H1 (cell line): Measurements from ENCODE around the gene CFB. TPM values are rescaled to one million over a fixed set of nuclear protein-coding genes. Genes with fewer than 3 reads are reported as not detected.

ENCODE experiments used
- CTCF ChIA-PET: fragments of 300-600 bp; sonication (Branson Sonifier 250); formaldehyde crosslinking; loops from one replicate; lab custom pipeline; 2021; ENCODE audit not compliant: partially characterized antibody; lab: Charles Lee
- POLR2A ChIA-PET: fragments of 300-600 bp; sonication (Branson Sonifier 250); formaldehyde crosslinking; loops from one replicate; lab custom pipeline; 2021; ENCODE audit warnings: inconsistent platforms; ENCODE audit not compliant: partially characterized antibody; lab: Charles Lee
- DNase-seq, 2 experiments: peaks; one replicate each; pipeline versions ENCODE4 v3.0.0 to v3.0.0-alpha.2; 2010 to 2022; ENCODE audit warnings: low spot score in 2 of 2, low read depth in 1 of 2, mixed read lengths in 1 of 2
- FAIRE-seq: peaks from 2 replicates; lab custom pipeline; 2011; peaks lifted over from hg19 to GRCh38; lab: Jason Lieb, UNC
- H2AFZ ChIP-seq: 2 replicates; pipeline ENCODE4 v1.8.1; 2012; ENCODE audit warnings: low read length, inconsistent platforms
- H2AK5ac ChIP-seq: 2 replicates; pipeline ENCODE4 v1.6.1; 2013; ENCODE audit warnings: low read depth, low read length
- H2BK120ac ChIP-seq: replicated peaks from 2 replicates; pipeline ENCODE3; 2013; ENCODE audit warnings: low read depth, low read length, inconsistent platforms
- H2BK12ac ChIP-seq: 2 replicates; pipeline ENCODE4 v1.6.1; 2013; ENCODE audit warnings: low read depth, low read length
- H2BK15ac ChIP-seq: 2 replicates; pipeline ENCODE4 v1.6.1; 2013; ENCODE audit warnings: low read length
- H2BK20ac ChIP-seq: 2 replicates; pipeline ENCODE4 v1.6.1; 2013; ENCODE audit warnings: low read length
- H2BK5ac ChIP-seq: 2 replicates; pipeline ENCODE4 v1.6.1; 2013; ENCODE audit warnings: low read depth, low read length
- H3K14ac ChIP-seq: 2 replicates; pipeline ENCODE4 v1.6.1; 2013; ENCODE audit warnings: inconsistent platforms; ENCODE audit not compliant: insufficient read length
- H3K18ac ChIP-seq: 2 replicates; pipeline ENCODE4 v1.6.1; 2013; ENCODE audit warnings: low read length; ENCODE audit errors: extremely low read depth
- H3K23ac ChIP-seq: 2 replicates; pipeline ENCODE4 v1.6.1; 2013; ENCODE audit warnings: inconsistent platforms; ENCODE audit not compliant: insufficient read length
- H3K23me2 ChIP-seq: 2 replicates; pipeline ENCODE4 v1.6.1; 2013; ENCODE audit warnings: low read depth, low read length
- H3K27ac ChIP-seq: 2 replicates; pipeline ENCODE4 v1.6.1; 2011; ENCODE audit warnings: low read depth, low read length, inconsistent platforms
- H3K27me3 ChIP-seq, 4 experiments: replicated peaks in 1 of 4; 1 replicate in 1 of 4; 2 replicates in 3 of 4; pipeline versions ENCODE4 v1.6.1 to v1.8.1; 2011 to 2013; ENCODE audit warnings: low read length in 3 of 4, mild to moderate bottlenecking in 3 of 4, inconsistent platforms in 2 of 4, mixed read lengths in 2 of 4, moderate library complexity in 1 of 4; ENCODE audit not compliant: control insufficient read depth in 3 of 4, insufficient read depth in 3 of 4; ENCODE audit errors: extremely low read depth in 1 of 4
- H3K36me3 ChIP-seq, 4 experiments: 2 replicates each; pipeline versions ENCODE4 v1.6.1 to v1.8.1; 2011 to 2013; ENCODE audit warnings: mild to moderate bottlenecking in 4 of 4, low read length in 3 of 4, moderate library complexity in 2 of 4, control low read depth in 1 of 4, inconsistent platforms in 1 of 4; ENCODE audit not compliant: insufficient read depth in 4 of 4, control insufficient read depth in 2 of 4
- H3K4ac ChIP-seq: replicated peaks from 2 replicates; pipeline ENCODE3; 2013; ENCODE audit warnings: low read length, low read depth, mixed read lengths, inconsistent platforms; ENCODE audit not compliant: insufficient read length
- H3K4me1 ChIP-seq, 4 experiments: replicated peaks in 1 of 4; 1 replicate in 1 of 4; 2 replicates in 3 of 4; pipeline versions ENCODE4 v1.6.1 to v1.8.1; 2011 to 2013; ENCODE audit warnings: low read length in 3 of 4, inconsistent platforms in 2 of 4, mixed read lengths in 1 of 4; ENCODE audit not compliant: insufficient read depth in 4 of 4, control insufficient read depth in 3 of 4
- H3K4me2 ChIP-seq, 2 experiments: 2 replicates each; pipeline versions ENCODE4 v1.6.1 to v1.8.1; 2011 to 2013; ENCODE audit warnings: low read depth in 2 of 2, low read length in 2 of 2, control low read depth in 1 of 2, inconsistent platforms in 1 of 2, mild to moderate bottlenecking in 1 of 2; ENCODE audit not compliant: insufficient read depth in 1 of 2
- H3K4me3 ChIP-seq, 4 experiments: fragments of 200-600, 300-600 bp in 1 of 4; sonication (generic), shearing (Covaris generic), sonication (Bioruptor Twin) in 1 of 4; 2 replicates each; pipeline versions ENCODE4 v1.5.1 to v1.8.1; 2011 to 2016; ENCODE audit warnings: low read length in 4 of 4, low read depth in 3 of 4, control low read depth in 2 of 4, inconsistent platforms in 2 of 4, mild to moderate bottlenecking in 2 of 4, mixed read lengths in 1 of 4, moderate library complexity in 1 of 4; ENCODE audit not compliant: insufficient read depth in 2 of 4; ENCODE audit errors: extremely low read depth in 1 of 4
- H3K56ac ChIP-seq: replicated peaks from 2 replicates; pipeline ENCODE3; 2013; ENCODE audit warnings: low read depth, mild to moderate bottlenecking, mixed read lengths, low read length, inconsistent platforms; ENCODE audit not compliant: insufficient read length
- H3K79me1 ChIP-seq: 2 replicates; pipeline ENCODE4 v1.6.1; 2013; ENCODE audit warnings: low read depth, low read length, control low read depth
- H3K79me2 ChIP-seq, 2 experiments: 2 replicates each; pipeline versions ENCODE4 v1.6.1 to v1.8.1; 2012 to 2013; ENCODE audit warnings: low read length in 2 of 2, mild to moderate bottlenecking in 2 of 2, inconsistent platforms in 1 of 2; ENCODE audit not compliant: insufficient read depth in 2 of 2, control insufficient read depth in 1 of 2
- H3K9ac ChIP-seq, 4 experiments: replicated peaks in 1 of 4; 1 replicate in 1 of 4; 2 replicates in 3 of 4; pipeline versions ENCODE4 v1.6.1 to v1.8.1; 2011 to 2013; ENCODE audit warnings: low read depth in 3 of 4, low read length in 3 of 4, control low read depth in 2 of 4, mild to moderate bottlenecking in 2 of 4, moderate library complexity in 2 of 4, inconsistent platforms in 1 of 4; ENCODE audit errors: extremely low read depth in 1 of 4
- H3K9me3 ChIP-seq, 2 experiments: 2 replicates each; pipeline versions ENCODE4 v1.6.1 to v1.8.1; 2012 to 2013; ENCODE audit warnings: mild to moderate bottlenecking in 2 of 2, moderate library complexity in 2 of 2, control low read depth in 1 of 2, inconsistent platforms in 1 of 2, low read depth in 1 of 2, low read length in 1 of 2, mixed read lengths in 1 of 2; ENCODE audit not compliant: insufficient read depth in 2 of 2
- H4K20me1 ChIP-seq, 2 experiments: replicated peaks in 1 of 2; 2 replicates each; pipeline versions ENCODE3 to v1.8.1; 2011 to 2013; ENCODE audit warnings: inconsistent platforms in 2 of 2, low read length in 2 of 2, mild to moderate bottlenecking in 1 of 2; ENCODE audit not compliant: insufficient read depth in 2 of 2, control insufficient read depth in 1 of 2
- H4K5ac ChIP-seq: 2 replicates; pipeline ENCODE4 v1.6.1; 2013; ENCODE audit warnings: low read length, low read depth, mixed read lengths, inconsistent platforms; ENCODE audit not compliant: insufficient read length
- H4K8ac ChIP-seq: 2 replicates; pipeline ENCODE4 v1.8.0; 2013; ENCODE audit warnings: mild to moderate bottlenecking, moderate library complexity, low read length, inconsistent platforms; ENCODE audit not compliant: insufficient read depth; ENCODE audit errors: extremely low read depth
- H4K91ac ChIP-seq: replicated peaks from 2 replicates; pipeline ENCODE3; 2013; ENCODE audit warnings: low read length, mixed read lengths, inconsistent platforms; ENCODE audit not compliant: insufficient read length
- EGR1 ChIP-seq: IDR thresholded peaks from 2 replicates; pipeline ENCODE4 v1.6.1; 2011; ENCODE audit warnings: low read depth, low read length, borderline replicate concordance
- NRF1 ChIP-seq: IDR thresholded peaks from 2 replicates; pipeline ENCODE4 v1.6.1; 2011; ENCODE audit warnings: mild to moderate bottlenecking, low read depth, low read length, improper control_type of control experiment
- RFX5 ChIP-seq: IDR thresholded peaks from 2 replicates; pipeline ENCODE4 v1.6.1; 2011; ENCODE audit warnings: low read depth, low read length, improper control_type of control experiment, borderline replicate concordance
- RNF2 ChIP-seq: fragments of 200-900, 300-1000 bp; sonication (generic); IDR thresholded peaks from 2 replicates; pipeline ENCODE4 v1.7.1; 2016; ENCODE audit warnings: borderline replicate concordance, low read depth, mild to moderate bottlenecking, antibody characterized with exemption, low read length; ENCODE audit not compliant: poor library complexity, severe bottlenecking; ENCODE audit errors: missing control alignments
- SP4 ChIP-seq: IDR thresholded peaks from 2 replicates; pipeline ENCODE4 v1.6.1; 2012; ENCODE audit warnings: low read length, inconsistent platforms
- TBP ChIP-seq: IDR thresholded peaks from 2 replicates; pipeline ENCODE4 v1.6.1; 2011; ENCODE audit warnings: low read depth, low read length, improper control_type of control experiment
- WGBS, 2 experiments: shearing (Covaris generic) in 1 of 2; methylation state at CpG; one replicate each; pipeline versions ENCODE4 v1.1.6 to v1.1.7; 2013 to 2015; ENCODE audit warnings: low lambda C conversion rate in 2 of 2, mixed read lengths in 2 of 2, inconsistent platforms in 1 of 2, low coverage in 1 of 2, missing lambda C conversion rate in 1 of 2; ENCODE audit not compliant: insufficient replicate concordance in 2 of 2, insufficient coverage in 1 of 2, insufficient read length in 1 of 2; ENCODE audit errors: extremely low coverage in 1 of 2, missing lambda C conversion rate in 1 of 2; 5-methylcytosine and 5-hydroxymethylcytosine counted together
- polyA plus RNA-seq, 7 experiments: library from polyadenylated mRNA; depleted of rRNA in 3 of 7; stranded (reverse) in 5 of 7; unstranded in 2 of 7; fragments of >200 nt in 5 of 7; fragments of 200-250 nt in 2 of 7; gene quantifications; 1 replicate in 5 of 7; 2 replicates in 1 of 7; 4 replicates in 1 of 7; pipeline versions ENCODE4 v1.2.1 to v1.2.3, GENCODE V29; 2011 to 2013; ENCODE audit warnings: missing spikeins in 2 of 7, mixed read lengths in 2 of 7
- total RNA-seq: library from RNA; stranded (reverse); fragmentation: NEBNext Ultra II Directional; extraction: Animal tissue kit (Norgen Biotek cat#: 25700); gene quantifications from 2 replicates; pipeline ENCODE4 v1.2.1, GENCODE V29; 2021
- TF ChIP-seq, protein P1 (sequence below): IDR thresholded peaks from 2 replicates; pipeline ENCODE4 v1.6.1; 2012; ENCODE audit warnings: inconsistent platforms

Gene CFB
- total and polyA plus RNA-seq, 2 of the 8 experiments (the other 6 are each of a cell fraction or from before 2014, with no cell fraction given) = 0.09 TPM; not detected in 1

DNA sequence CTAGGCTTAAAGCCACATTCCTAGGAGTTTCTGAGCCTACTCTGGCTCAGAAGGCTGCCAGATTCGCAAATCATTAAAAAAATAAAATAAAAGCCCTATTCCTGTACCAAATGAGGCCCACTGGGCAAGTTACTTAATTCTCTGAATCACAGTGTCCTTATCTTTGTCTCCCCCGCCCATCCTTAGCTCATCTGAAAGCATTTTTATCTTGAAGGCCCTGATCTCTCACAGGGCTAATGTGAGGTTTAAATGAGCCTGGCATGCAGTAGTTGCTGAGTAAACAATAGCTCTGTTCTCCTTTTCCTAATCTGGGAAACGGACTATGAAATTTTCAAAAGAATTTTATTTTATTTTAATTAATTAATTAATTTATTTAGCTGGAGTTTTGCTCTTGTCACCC, 41.9 kb upstream of the CFB start:
- Histone ChIP-seq H3K18ac (no peak overlapping the region), H3K4me3 (no peak overlapping the region), H3K9me3 (no peaks in the 10 kb centered on the region), H2BK20ac (no peak overlapping the region), H3K36me3 (peaks cover 0 to 5% (median 3%) of the 10 kb centered on the region in 4 experiments; a peak in 3 of 8 replicates), H4K91ac (no peak overlapping the region), H3K56ac (no peak overlapping the region), H2BK5ac (no peak overlapping the region), H4K5ac (no peak overlapping the region), H3K9ac (no peak overlapping the region), H4K20me1 (no peaks in the 10 kb centered on the region), H3K79me1 (peaks cover 2% of the 10 kb centered on the region), H3K23me2 (peaks cover 4% of the 10 kb centered on the region; the same call in 1 of the 2 replicates), H3K79me2 (peaks cover 0 to 7% of the 10 kb centered on the region in 2 experiments; a peak in 2 of 4 replicates), H2BK120ac (no peak overlapping the region), H3K4me2 (no peak overlapping the region), H3K27me3 (no peaks in the 10 kb centered on the region), H3K4ac (no peak overlapping the region), H3K4me1 (peaks cover 0 to 18% (median 12%) of the 10 kb centered on the region in 4 experiments; a peak in 6 of 7 replicates), H3K14ac (no peak overlapping the region), H3K27ac (no peak overlapping the region), H4K8ac (no peak overlapping the region), H2BK12ac (no peak overlapping the region), H2AK5ac (no peak overlapping the region), H2BK15ac (no peak overlapping the region), H2AFZ (no peak overlapping the region), H3K23ac (no peak overlapping the region)
- POLR2A ChIA-PET = interaction anchor here (1.2 to 1.7 kb wide), 3 partner anchors 10 to 68 kb away, joined by 3 read pairs; partner anchors contain the start of gene DXO
- TF ChIP-seq NRF1 (no peak), RNF2 (no peak), TBP (no peak), SP4 (no peak), EGR1 (no peak), RFX5 (no peak)
- TF ChIP-seq, protein P1, sequence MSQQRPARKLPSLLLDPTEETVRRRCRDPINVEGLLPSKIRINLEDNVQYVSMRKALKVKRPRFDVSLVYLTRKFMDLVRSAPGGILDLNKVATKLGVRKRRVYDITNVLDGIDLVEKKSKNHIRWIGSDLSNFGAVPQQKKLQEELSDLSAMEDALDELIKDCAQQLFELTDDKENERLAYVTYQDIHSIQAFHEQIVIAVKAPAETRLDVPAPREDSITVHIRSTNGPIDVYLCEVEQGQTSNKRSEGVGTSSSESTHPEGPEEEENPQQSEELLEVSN = no peak
- no peak for DNase-seq
- FAIRE-seq = no peak
- CTCF ChIA-PET = interaction anchor here (1.1 to 1.6 kb wide), 5 partner anchors 11 to 48 kb away, joined by 3 to 6 read pairs (median 4); no protein-coding TSS in a partner anchor
- WGBS, 2 experiments = 85% methylated on average over 3 of the region's 3 CpGs; no CpG with 5 or more reads in 1 of the 2 experiments
